Measurements from ENCODE around the gene HOXD1.

The HOXD1 gene

DNA sequence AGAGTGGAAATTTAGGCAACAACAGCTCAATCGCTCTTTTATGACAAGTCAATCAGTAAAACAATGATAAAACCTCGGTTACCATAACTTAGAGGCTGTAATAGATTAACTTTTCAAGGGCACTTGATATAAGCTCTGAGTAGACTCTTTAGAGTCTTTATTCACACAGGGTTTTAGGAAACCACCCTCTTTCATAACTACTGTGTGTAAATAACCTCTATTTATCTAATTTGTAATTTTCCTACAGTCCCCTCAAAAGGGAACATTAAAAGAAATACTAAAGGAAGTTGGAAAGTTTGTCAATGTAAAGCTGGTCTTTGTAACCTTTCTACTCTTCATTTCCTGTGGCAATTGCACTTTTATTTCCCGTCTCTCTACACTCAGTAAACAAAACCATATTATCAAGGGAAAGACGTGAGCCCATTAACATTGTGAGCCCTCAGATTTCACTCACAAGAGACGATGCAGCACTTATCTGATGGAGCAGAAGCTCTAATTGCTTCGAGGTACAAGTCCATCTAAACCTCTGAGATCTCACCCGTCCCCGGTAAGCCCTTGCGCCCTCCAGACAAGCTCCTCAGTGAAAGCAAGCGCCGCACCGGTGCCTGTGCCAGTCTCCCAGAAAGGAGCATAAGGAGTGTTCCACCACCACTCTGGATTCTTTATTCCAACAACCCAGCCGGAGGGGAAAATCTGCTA lies 1.1 kb upstream of the HOXD1 start:
- no peak for DNase-seq

DNA sequence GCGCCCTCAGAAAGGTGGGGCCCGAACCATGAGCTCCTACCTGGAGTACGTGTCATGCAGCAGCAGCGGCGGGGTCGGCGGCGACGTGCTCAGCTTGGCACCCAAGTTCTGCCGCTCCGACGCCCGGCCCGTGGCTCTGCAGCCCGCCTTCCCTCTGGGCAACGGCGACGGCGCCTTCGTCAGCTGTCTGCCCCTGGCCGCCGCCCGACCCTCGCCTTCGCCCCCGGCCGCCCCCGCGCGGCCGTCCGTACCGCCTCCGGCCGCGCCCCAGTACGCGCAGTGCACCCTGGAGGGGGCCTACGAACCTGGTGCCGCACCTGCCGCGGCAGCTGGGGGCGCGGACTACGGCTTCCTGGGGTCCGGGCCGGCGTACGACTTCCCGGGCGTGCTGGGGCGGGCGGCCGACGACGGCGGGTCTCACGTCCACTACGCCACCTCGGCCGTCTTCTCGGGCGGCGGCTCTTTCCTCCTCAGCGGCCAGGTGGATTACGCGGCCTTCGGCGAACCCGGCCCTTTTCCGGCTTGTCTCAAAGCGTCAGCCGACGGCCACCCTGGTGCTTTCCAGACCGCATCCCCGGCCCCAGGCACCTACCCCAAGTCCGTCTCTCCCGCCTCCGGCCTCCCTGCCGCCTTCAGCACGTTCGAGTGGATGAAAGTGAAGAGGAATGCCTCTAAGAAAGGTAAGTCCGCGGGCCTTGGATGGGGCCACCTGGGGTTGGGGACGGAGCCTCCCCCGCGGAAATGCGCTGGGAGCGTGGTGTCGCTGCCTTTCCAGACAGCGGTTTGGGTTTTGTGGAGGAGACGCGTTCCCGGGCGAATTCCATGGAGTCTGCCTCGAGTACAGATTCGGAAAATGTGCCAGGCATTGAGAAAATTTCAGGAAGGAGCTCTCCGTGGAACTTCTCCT lies 559 bp downstream of the HOXD1 start:
- no peak for DNase-seq

DNA sequence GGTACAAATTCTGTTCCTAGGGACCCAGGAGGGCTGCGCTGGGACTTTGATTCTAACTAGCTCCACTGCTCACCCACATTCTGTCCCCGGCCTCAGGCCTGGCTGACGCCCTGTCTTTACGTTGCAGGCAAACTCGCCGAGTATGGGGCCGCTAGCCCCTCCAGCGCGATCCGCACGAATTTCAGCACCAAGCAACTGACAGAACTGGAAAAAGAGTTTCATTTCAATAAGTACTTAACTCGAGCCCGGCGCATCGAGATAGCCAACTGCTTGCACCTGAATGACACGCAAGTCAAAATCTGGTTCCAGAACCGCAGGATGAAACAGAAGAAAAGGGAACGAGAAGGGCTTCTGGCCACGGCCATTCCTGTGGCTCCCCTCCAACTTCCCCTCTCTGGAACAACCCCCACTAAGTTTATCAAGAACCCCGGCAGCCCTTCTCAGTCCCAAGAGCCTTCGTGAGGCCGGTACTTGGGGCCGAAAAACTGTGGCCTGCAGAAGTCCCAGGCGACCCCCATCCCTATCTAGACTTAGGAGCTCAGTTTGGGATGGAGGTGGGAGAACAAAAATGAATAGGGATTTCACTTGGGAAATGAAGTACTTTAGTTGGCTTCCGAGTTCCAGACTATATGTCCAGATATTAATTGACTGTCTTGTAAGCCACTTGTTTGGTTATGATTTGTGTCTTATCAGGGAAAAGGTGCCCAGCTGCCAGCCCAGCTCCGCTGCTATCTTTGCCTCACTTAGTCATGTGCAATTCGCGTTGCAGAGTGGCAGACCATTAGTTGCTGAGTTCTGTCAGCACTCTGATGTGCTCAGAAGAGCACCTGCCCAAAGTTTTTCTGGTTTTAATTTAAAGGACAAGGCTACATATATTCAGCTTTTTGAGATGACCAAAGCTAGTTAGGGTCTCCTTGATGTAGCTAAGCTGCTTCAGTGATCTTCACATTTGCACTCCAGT lies 1.5 kb downstream of the HOXD1 start:
- DNase-seq: no peak

DNA sequence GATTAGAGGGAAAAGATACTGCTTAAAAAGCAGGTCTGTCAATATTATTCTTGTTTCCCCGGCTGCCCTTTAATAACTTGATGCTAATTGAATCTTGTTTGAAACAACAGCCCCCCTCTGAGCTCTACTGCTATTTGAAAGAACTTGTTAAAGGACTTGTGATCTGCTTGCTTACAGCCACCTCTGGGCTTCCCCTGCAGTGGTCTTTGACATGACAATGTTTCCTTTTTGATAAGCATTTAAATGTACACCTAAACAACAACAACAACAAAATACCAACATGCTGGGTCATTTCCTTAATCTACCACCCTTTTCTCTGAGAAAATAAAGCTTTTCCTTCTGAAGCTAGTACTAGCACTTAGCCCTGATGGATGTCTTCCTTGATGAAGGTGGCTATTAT lies 3.9 kb downstream of the HOXD1 start:
- DNase-seq: no peak

DNA sequence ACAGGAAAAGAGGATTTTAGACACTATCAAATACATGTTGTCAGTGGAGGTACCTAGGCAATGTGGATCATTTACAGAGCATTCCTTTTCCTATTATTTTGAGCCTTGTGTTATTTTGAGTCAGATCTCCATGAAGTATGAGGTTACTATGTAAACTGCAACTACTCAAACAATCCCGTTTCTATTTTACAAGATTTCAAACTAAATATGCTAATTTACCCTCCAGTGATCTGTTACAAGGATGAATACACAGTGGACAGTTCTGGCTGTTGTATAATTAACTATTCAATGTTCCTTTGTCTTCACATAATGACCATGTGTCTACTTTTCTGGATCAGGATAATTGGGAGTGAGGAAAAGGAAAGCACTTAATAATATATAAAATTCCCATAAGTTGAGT lies 4.6 kb downstream of the HOXD1 start:
- DNase-seq: no peak

DNA sequence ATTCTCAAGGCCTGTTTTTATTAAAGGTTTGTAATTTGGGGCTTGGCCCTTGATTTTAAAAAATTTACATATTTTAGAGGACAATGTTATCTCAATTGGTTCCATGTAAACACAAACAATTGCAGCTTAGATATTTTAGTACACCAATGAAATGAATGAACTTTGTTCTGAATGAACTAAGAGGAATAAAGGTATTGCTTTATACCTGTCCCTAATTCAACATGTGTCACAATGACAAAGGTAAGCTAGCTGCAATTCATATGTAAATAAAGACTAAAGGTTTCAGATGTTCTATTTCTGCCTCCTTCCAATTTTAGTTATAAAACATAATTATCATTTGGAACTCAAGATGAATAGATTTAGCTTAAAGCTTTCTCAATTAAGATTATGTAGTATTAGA lies 11.4 kb downstream of the HOXD1 start:
- no peak for DNase-seq

DNA sequence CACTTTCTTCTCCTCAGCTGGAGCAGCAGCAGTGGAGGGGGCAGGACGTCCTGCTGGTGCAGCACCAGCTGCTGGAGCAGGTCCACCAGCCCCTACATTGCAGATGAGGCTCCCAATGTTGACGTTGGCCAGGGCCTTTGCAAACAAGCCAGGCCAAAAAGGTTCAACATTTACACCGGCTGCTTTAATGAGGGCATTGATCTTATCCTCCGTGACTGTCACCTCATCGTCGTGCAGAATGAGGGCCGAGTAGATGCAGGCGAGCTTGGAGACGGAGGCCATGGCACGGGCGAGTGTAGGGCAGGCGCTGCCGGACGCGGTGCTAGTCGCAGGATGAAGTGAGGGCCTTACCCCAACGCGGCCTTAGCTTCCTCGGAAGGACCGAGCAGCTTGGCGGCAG lies 12.5 kb downstream of the HOXD1 start:
- no peak for DNase-seq

DNA sequence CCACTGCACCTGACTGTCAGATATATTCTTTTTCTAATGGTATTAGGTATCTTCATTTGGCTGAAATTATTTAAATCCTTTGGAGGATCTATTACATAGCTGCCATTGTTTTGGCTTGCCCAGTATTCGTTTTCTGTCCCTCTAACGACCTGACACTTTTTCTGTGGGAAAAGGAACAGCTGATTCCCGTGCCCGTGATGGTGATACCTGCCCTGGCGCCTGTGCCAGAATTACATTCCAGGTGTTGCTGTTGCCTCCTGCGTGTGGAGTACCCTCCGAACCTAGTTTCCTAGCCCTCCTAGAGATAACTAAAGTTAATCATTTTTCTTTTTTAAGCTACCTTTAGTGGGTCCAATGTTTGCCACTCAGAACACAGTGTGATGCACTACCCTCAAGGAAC lies 14.0 kb downstream of the HOXD1 start:
- no peak for DNase-seq

DNA sequence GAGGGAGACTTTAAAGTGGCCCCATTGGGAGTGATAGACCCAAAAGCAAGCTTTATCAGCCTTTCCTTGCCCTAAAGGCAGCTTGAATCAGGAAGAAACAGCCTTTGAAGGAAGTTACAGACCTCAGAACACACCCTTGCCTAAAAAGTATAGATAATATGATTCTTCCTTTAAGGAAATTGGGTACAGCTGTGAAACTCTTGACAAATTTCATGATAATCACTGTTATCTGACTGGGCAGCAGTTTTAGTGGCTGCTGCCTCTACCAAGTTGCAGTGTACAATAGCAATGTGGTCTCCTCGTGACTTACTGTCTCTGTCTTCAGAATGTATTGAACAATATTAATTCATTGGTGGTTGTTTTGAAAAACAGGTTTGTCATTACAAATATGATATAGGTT lies 16.7 kb downstream of the HOXD1 start:
- no peak for DNase-seq

DNA sequence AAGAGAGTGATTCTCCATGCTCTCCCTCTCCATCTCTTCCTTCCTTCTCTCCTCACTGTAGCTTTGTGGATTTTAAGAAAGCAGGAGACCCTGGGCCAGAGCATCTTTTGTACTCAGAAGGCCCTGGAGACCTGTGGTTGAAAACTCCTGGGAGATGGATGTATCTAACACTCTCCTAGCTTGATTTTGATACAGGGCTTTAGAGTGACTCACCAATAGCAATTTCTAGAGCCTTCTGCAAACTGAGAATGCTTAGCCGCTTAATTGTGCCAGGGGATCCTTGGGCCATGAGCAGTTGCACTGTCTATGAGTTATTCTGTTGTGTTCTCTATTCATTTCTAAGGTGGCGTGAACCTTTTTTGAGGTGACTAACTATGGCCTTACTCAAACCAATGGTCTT lies 17.7 kb downstream of the HOXD1 start:
- DNase-seq: no peak

DNA sequence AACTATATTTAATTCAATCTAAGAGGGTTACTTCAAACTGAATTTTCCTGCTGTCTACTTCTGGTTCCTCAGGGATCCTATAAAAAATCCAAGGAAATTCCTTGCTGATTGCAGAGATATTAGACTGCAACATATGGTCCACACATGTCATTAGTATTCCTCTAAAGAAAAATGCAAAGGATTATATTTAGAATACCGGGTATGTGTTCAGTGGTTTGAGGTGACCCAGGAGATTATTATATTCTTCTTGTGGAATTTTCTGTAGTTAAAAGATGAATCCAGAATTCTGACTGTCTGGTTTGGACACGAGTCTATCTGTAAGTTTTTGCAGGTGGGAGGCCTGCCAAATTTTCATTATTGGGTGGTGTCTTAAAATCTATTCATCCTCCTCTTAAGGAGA lies 18.2 kb downstream of the HOXD1 start:
- no peak for DNase-seq

DNA sequence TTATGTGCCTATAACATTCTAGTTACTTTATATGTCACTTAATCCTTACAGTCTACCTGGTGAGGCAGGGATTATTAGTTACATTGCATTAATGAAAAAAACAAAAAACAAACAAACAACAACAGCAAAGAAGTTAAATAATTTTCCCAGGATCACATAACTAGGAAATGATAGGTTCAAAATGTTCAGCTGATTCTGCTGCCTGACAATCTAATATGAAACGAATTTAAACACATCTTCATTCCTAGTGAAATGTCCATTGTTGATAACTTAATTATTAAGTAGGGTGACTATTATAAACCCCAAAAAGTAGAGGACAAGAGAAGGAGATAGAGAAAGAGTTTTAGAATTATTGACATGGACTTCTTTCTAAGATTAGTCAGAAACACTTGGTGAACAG lies 22.6 kb downstream of the HOXD1 start:
- DNase-seq: no peak

DNA sequence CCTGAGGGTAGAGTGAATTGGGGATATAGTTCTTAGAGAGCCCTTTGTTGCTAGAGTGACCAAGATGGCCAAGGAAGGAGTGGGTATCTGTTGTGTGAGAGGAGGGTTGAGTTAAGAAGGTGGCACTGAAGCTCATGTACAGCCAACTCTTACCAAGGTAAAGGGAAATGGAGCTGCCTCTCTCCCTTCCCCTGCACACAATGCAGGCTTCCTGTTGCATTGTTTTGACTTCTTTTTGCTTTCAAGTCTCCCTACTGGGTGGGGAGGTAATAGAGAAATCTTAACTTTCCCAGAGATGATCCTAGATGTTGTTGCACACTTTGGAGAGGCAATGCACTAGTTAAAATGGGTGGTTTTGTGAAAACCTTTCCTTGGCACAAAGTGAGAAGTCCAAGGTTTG lies 23.8 kb downstream of the HOXD1 start:
- no peak for DNase-seq

DNA sequence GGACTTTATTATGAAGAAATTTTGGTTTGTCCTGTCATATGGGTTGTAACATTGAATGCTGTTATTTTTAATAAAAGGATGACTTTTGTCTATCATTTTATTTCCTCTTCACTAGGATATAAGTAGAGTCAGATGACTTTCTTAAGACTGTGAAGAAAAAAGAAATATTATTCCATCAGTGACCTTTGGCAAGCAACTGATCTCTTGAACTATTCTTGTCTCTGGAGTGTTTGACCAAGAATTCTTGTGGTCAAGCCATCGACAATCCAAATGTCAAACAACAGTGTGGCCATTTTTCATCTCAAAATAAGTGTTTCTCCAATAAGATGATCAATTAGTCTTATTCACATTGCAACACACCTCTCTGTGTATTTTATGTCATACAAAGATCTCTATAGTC lies 24.9 kb downstream of the HOXD1 start:
- DNase-seq: no peak

DNA sequence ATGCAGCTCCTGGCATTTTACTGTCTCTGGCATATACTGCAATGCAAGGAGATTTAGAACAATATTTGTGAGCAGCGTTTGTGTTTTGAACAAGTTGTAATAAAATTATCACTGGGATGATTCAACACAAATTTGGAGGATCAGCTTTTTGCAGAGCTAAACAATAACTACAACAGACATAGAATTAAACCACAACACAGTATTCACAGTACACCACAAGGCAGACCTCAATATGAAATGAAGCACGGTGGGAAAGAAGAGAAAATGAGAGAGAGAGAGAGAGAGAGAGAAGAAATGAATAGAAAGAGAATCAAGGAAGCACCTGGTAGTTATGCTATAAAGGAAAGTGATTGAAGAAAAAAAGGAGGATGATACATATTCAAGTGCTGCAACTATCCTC lies 39.4 kb downstream of the HOXD1 start:
- no peak for DNase-seq

DNA sequence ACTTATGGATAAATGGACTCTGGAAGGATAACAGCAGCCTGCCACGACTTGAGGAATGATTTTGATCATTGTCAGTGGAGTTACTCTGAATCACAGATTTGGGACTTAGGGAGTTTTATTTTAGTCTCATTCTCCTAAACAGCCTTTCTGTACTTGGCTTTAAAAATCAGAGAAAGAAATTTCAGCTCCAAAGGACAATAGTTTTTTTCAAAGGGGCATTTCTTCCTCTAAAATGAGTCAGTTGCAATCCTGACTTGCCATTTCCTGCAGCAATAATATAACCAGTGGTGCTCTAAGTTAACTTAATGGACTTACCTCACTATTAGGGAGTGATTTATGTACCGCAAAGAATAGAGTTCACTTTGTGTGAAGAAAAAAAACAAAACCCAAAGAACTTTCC lies 45.7 kb downstream of the HOXD1 start:
- DNase-seq: no peak

DNA sequence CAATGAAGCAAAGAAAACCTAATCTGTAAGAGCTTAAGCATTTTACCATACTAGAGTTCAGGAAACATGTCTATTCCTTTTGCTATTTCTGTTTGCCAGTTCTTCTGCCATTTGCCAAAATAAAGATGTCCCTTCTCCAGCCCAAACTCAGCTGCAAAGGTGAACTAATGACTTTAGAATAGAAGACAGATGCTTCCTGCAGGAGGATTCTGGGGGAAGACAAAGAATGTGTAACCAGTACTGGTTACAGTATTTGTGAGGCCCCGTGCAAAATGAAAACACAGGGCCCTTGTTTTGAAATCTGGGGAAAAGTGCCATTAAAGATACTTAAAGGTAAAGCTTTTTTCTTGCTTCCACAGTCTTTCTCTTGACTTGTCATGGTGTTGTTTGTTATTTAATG lies 46.5 kb downstream of the HOXD1 start:
- no peak for DNase-seq

DNA sequence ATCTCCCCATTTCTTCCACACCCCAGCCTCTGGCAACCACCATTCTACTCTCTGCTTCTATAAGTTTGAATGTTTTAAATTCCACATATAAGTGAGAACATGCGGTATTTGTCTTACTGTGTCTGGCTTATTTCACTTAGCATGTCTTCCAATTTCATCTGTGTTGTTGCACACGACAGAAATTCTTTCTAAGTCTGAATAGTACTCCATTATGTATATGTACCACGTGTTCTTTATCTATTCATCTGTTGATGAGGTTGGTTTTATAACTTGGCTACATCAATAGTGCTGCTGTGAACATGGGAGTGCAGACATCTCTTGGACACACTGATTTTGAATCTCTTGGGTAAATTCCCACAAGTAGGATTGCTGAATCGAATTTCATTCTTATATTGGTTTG lies 49.0 kb downstream of the HOXD1 start:
- no peak for DNase-seq

DNA sequence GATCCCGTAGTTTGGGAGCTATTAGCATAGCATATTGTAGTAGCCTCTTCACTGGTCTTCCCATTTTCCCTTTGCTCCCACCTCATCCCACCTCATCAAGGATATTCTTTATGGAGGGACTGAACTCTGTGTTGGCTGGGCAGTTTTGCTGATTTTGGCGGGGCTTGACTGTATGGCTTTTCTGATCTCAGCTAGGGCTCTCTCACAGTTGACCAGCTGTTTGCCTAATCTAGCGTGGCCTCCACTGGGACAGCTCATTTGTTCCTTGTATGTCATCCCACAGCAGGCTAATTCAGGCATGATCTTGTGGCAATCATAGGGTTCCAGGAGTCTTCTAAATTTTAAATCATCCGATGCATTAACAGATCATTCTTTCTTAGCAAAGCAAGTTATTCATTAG lies 50.6 kb downstream of the HOXD1 start:
- no peak for DNase-seq

DNA sequence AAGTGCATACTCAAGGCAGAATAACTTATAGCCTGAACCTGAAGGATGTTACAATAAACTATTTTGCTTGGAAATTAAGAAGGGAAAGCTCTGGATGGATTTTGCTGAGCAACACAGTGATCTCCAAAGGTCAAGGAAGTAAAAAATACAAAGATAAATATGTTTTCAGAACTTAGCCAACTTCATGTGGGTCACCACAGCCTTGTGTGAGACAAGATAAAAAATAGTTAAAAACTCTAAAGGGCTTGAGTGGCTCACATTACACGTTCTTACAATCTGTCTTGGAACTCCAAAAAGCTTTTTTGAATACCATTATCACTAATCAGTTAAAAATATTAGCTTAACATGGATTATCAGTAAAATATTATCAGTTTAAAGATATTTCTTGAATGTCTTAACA lies 51.8 kb downstream of the HOXD1 start:
- DNase-seq: no peak
